ENCODE data around the gene BABAM2.

DNA sequence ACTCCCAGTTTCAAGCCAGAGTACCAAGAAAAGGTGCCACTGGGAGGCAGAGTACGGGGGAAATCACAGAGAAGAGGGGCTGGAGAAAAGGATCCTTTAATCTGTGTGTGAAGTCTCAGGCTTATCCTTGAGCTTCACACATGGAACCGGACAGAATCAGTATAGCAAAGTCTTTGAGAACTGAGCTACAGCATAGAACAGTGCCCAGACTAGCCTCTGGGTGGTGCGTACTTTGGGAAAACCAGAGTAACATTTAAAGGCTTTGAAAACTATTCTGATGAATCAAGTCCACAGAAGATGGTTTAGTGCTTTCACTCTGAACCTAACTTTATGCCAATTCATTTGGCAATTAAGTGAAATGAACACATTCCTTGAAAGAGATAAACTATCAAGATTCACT is 83.1 kb downstream of the BABAM2 start:
- TF ChIP-seq POLR2AphosphoS5 (IDR thresholded peaks at IDR 0.05; ENCODE audit: low read length): no peak
- TF ChIP-seq CBX3 (IDR thresholded peaks at IDR 0.05; ENCODE audit: borderline replicate concordance, low read depth): no peak
- no peak for TF ChIP-seq SIN3A (IDR thresholded peaks at IDR 0.05; ENCODE audit: low read depth, low read length)
- no peak for TF ChIP-seq FOS (IDR thresholded peaks at IDR 0.05; ENCODE audit: borderline replicate concordance, extremely low read depth, insufficient read length)
- TF ChIP-seq, protein P1, sequence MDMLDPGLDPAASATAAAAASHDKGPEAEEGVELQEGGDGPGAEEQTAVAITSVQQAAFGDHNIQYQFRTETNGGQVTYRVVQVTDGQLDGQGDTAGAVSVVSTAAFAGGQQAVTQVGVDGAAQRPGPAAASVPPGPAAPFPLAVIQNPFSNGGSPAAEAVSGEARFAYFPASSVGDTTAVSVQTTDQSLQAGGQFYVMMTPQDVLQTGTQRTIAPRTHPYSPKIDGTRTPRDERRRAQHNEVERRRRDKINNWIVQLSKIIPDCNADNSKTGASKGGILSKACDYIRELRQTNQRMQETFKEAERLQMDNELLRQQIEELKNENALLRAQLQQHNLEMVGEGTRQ (IDR thresholded peaks at IDR 0.05; ENCODE audit: borderline replicate concordance, low read depth, low read length): no peak
- no peak for TF ChIP-seq GABPA (IDR thresholded peaks at IDR 0.05; ENCODE audit: low read depth)
- TF ChIP-seq, protein P2, sequence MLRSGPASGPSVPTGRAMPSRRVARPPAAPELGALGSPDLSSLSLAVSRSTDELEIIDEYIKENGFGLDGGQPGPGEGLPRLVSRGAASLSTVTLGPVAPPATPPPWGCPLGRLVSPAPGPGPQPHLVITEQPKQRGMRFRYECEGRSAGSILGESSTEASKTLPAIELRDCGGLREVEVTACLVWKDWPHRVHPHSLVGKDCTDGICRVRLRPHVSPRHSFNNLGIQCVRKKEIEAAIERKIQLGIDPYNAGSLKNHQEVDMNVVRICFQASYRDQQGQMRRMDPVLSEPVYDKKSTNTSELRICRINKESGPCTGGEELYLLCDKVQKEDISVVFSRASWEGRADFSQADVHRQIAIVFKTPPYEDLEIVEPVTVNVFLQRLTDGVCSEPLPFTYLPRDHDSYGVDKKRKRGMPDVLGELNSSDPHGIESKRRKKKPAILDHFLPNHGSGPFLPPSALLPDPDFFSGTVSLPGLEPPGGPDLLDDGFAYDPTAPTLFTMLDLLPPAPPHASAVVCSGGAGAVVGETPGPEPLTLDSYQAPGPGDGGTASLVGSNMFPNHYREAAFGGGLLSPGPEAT (IDR thresholded peaks at IDR 0.05; ENCODE audit: low read depth): no peak
- TF ChIP-seq, protein P3, sequence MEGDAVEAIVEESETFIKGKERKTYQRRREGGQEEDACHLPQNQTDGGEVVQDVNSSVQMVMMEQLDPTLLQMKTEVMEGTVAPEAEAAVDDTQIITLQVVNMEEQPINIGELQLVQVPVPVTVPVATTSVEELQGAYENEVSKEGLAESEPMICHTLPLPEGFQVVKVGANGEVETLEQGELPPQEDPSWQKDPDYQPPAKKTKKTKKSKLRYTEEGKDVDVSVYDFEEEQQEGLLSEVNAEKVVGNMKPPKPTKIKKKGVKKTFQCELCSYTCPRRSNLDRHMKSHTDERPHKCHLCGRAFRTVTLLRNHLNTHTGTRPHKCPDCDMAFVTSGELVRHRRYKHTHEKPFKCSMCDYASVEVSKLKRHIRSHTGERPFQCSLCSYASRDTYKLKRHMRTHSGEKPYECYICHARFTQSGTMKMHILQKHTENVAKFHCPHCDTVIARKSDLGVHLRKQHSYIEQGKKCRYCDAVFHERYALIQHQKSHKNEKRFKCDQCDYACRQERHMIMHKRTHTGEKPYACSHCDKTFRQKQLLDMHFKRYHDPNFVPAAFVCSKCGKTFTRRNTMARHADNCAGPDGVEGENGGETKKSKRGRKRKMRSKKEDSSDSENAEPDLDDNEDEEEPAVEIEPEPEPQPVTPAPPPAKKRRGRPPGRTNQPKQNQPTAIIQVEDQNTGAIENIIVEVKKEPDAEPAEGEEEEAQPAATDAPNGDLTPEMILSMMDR (IDR thresholded peaks at IDR 0.05 in 2 of 3, conservative IDR thresholded peaks at IDR 0.05 in 1 of 3; ENCODE audit: control insufficient read depth in 2 of 3, extremely low read depth in 1 of 3, insufficient read depth in 1 of 3, low read depth in 3 of 3, low read length in 3 of 3): no peak
- TF ChIP-seq, protein P4, sequence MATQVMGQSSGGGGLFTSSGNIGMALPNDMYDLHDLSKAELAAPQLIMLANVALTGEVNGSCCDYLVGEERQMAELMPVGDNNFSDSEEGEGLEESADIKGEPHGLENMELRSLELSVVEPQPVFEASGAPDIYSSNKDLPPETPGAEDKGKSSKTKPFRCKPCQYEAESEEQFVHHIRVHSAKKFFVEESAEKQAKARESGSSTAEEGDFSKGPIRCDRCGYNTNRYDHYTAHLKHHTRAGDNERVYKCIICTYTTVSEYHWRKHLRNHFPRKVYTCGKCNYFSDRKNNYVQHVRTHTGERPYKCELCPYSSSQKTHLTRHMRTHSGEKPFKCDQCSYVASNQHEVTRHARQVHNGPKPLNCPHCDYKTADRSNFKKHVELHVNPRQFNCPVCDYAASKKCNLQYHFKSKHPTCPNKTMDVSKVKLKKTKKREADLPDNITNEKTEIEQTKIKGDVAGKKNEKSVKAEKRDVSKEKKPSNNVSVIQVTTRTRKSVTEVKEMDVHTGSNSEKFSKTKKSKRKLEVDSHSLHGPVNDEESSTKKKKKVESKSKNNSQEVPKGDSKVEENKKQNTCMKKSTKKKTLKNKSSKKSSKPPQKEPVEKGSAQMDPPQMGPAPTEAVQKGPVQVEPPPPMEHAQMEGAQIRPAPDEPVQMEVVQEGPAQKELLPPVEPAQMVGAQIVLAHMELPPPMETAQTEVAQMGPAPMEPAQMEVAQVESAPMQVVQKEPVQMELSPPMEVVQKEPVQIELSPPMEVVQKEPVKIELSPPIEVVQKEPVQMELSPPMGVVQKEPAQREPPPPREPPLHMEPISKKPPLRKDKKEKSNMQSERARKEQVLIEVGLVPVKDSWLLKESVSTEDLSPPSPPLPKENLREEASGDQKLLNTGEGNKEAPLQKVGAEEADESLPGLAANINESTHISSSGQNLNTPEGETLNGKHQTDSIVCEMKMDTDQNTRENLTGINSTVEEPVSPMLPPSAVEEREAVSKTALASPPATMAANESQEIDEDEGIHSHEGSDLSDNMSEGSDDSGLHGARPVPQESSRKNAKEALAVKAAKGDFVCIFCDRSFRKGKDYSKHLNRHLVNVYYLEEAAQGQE (IDR thresholded peaks at IDR 0.05; ENCODE audit: low read depth, low read length): no peak
- TF ChIP-seq TAF1 (IDR thresholded peaks at IDR 0.05; ENCODE audit: borderline replicate concordance, low read depth, low read length): no peak
- TF ChIP-seq ATF7 (IDR thresholded peaks at IDR 0.05; ENCODE audit: low read depth): no peak
- TF ChIP-seq, protein P5, sequence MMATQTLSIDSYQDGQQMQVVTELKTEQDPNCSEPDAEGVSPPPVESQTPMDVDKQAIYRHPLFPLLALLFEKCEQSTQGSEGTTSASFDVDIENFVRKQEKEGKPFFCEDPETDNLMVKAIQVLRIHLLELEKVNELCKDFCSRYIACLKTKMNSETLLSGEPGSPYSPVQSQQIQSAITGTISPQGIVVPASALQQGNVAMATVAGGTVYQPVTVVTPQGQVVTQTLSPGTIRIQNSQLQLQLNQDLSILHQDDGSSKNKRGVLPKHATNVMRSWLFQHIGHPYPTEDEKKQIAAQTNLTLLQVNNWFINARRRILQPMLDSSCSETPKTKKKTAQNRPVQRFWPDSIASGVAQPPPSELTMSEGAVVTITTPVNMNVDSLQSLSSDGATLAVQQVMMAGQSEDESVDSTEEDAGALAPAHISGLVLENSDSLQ (IDR thresholded peaks at IDR 0.05): no peak
- TF ChIP-seq NRF1 (conservative IDR thresholded peaks at IDR 0.05; ENCODE audit: low read depth, low read length): no peak
